ENCODE data around the gene MRPS27. TPM values are rescaled to one million over a fixed set of nuclear protein-coding genes. Genes with fewer than 3 reads are reported as not detected.
A peak's percentile ranks its signal among the peaks of the same experiment; 100 is the strongest.

MRPS27 gene
- total and polyA plus RNA-seq, 9 of the 15 experiments (the other 6 are each of a cell fraction or from before 2014, with no cell fraction given): 73.6 to 144 (median 106) TPM

- TF ChIP-seq PBX2 (CRISPR knock-in tag; IDR thresholded peaks at IDR 0.05; ENCODE audit: low read depth): no peak
- peak; percentile 58 for TF ChIP-seq PBX2 (tag; conservative IDR thresholded peaks at IDR 0.05; ENCODE audit: low read depth)
- peak; percentile 31 for TF ChIP-seq ZNF592 (IDR thresholded peaks at IDR 0.05)
- TF ChIP-seq ELF2 (CRISPR knock-in tag; IDR thresholded peaks at IDR 0.05): 0 out of 2 replicates have a peak, but pooled peaks have one; percentile 1
- peak; percentile 16; the same call in 1 of the 2 replicates for TF ChIP-seq CREB3 (tag; conservative IDR thresholded peaks at IDR 0.05; ENCODE audit: low read depth)
- TF ChIP-seq PRDM10 (IDR thresholded peaks at IDR 0.05; ENCODE audit: partially characterized antibody): no peak
- TF ChIP-seq ZFPM2 (CRISPR knock-in tag; IDR thresholded peaks at IDR 0.05): no peak
- TF ChIP-seq ARID1B (IDR thresholded peaks at IDR 0.05): peak; percentile 56
- TF ChIP-seq HDAC1 (IDR thresholded peaks at IDR 0.05): no peak
- TF ChIP-seq TGIF2 (CRISPR knock-in tag; IDR thresholded peaks at IDR 0.05): no peak
- TF ChIP-seq DPF2 (IDR thresholded peaks at IDR 0.05): peak; percentile 54; the same call in 1 of the 2 replicates
- no peak for TF ChIP-seq CREB5 (CRISPR knock-in tag; IDR thresholded peaks at IDR 0.05)
These were observed 37.2 kb downstream of the MRPS27 start (continued) for GRCh38 chr5:72282878-72283277.
